Measurements from ENCODE around the gene DOCK7.

DNA sequence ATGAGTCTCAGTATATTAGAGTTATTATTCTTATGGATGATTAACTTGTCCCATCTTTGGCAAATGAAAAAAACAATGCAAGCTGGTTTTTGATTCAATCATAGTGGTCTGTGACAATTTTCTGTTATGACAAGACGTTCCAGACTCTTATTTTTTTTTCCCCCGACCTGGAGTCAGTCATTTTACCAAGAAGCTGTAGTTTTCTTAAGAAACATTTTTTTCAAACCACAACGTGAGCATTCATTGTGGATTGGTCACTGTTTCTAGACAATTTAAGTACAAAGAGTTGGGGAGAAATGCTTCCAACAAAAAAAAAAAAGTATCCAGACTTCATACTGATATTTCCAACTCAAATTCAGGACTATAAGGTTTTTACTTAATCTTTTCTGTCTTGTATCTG, 98.9 kb downstream of the DOCK7 start:
- TF ChIP-seq, protein P1, sequence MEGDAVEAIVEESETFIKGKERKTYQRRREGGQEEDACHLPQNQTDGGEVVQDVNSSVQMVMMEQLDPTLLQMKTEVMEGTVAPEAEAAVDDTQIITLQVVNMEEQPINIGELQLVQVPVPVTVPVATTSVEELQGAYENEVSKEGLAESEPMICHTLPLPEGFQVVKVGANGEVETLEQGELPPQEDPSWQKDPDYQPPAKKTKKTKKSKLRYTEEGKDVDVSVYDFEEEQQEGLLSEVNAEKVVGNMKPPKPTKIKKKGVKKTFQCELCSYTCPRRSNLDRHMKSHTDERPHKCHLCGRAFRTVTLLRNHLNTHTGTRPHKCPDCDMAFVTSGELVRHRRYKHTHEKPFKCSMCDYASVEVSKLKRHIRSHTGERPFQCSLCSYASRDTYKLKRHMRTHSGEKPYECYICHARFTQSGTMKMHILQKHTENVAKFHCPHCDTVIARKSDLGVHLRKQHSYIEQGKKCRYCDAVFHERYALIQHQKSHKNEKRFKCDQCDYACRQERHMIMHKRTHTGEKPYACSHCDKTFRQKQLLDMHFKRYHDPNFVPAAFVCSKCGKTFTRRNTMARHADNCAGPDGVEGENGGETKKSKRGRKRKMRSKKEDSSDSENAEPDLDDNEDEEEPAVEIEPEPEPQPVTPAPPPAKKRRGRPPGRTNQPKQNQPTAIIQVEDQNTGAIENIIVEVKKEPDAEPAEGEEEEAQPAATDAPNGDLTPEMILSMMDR (IDR thresholded peaks at IDR 0.05; ENCODE audit: control extremely low read depth in 1 of 3, insufficient read depth in 1 of 3, low read depth in 1 of 3, low read length in 3 of 3): no peak
- TF ChIP-seq SP4 (IDR thresholded peaks at IDR 0.05; ENCODE audit: low read length) (no peak), RAD21 (IDR thresholded peaks at IDR 0.05 in 1 of 2, conservative IDR thresholded peaks at IDR 0.05 in 1 of 2; ENCODE audit: low read depth in 2 of 2, low read length in 2 of 2) (no peak), EZH2 (IDR thresholded peaks at IDR 0.05; ENCODE audit: low read depth, low read length, severe bottlenecking) (no peak), TBP (IDR thresholded peaks at IDR 0.05; ENCODE audit: low read depth, low read length) (no peak), YY1 (IDR thresholded peaks at IDR 0.05; ENCODE audit: low read depth, low read length) (no peak), HDAC2 (IDR thresholded peaks at IDR 0.05; ENCODE audit: borderline replicate concordance in 1 of 2, low read depth in 2 of 2, low read length in 2 of 2) (no peak), TCF12 (IDR thresholded peaks at IDR 0.05; ENCODE audit: low read depth, low read length) (no peak)

Data from H1 (cell line).